NCI-H524 (cell line): ENCODE results near the gene L3MBTL1.
A peak's percentile ranks its signal among the peaks of the same experiment; 100 is the strongest.
"Not testable (repeated sequence)": the region's sequence is repeated elsewhere in the genome, so short reads cannot be mapped to it uniquely, and the experiment has no call there.

Experiments used
- DNase-seq, 2 experiments: peaks; one replicate each; lab custom pipeline; 2025; lab: John Stamatoyannopoulos, UW

L3MBTL1 gene

DNA sequence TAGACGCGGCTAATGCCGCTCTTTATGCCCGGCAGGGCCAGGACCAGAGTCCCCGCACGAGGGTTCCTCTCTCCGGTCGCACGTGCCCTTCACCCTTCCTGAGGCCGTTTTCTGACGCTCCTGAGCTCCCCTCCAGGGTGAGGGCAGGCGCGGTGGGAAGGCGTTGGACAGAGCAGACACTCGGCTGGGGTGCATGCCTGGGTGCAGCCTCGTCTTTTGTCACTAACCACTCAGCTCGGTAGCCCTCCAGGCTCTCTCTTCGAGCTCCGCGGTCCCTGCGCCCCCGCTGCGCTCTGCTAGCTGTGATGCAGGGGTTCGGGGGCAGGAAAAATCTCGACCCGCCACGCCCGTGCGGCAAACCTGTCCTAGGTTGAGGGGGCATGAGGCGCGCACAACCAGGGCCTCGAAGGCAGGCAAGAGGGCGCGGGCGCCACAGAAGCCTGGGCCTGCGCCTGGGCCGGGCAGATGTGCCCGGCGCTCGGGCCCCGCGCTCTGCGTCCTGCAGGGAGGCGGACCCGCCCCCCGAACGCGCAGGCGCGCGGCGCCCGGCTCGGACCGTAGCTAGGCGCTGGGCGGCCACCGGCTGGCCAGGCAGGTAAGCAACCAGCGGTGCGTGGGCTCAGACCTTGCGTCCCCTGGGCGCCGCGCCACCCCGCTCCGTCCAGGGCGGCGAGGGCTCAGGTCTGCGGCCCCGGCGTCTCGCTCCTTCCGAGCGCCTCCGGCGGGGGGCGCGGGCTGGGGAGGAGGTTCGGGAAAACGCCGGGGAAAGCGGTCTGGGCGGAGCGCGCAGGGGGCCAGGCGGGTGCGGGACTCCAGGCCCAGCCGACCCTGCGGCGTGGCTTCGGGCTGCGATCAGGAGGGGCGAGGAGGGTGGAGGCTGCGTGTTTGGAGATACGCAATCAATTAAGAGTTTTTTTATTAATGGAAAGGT is at the start of gene L3MBTL1:
Gene L3MBTL1 (plus strand): TSS at position 548 of the 931 bp plus-strand sequence. CDS start 5,807 bp downstream, outside the sequence.
- peak; percentile 36 to 72 for DNase-seq

DNA sequence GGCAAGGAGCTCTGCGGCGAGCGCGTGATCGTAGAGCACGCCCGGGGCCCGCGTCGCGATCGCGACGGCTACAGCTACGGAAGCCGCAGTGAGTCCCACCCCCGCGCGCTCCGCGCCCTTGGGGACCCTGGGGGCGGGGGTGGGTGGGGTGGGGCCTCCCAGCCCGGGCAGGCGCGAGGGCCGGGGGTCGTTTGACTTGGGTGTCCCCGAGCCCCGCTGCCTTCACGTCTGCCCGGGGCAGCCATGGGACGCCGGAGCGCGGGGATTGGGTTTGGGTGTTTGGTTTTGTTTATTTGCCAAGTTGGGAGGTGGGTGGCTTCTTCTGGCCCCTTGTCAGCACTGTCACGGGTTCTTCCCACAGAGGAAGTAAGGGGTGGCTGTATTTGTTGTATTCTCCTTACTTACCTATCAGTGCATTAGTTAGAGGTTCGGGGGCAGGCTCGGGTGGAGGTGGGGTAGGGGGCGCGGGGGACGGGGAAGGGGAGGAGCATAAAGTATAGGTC is 49.0 kb upstream of the L3MBTL1 start:
- DNase-seq: no peak

DNA sequence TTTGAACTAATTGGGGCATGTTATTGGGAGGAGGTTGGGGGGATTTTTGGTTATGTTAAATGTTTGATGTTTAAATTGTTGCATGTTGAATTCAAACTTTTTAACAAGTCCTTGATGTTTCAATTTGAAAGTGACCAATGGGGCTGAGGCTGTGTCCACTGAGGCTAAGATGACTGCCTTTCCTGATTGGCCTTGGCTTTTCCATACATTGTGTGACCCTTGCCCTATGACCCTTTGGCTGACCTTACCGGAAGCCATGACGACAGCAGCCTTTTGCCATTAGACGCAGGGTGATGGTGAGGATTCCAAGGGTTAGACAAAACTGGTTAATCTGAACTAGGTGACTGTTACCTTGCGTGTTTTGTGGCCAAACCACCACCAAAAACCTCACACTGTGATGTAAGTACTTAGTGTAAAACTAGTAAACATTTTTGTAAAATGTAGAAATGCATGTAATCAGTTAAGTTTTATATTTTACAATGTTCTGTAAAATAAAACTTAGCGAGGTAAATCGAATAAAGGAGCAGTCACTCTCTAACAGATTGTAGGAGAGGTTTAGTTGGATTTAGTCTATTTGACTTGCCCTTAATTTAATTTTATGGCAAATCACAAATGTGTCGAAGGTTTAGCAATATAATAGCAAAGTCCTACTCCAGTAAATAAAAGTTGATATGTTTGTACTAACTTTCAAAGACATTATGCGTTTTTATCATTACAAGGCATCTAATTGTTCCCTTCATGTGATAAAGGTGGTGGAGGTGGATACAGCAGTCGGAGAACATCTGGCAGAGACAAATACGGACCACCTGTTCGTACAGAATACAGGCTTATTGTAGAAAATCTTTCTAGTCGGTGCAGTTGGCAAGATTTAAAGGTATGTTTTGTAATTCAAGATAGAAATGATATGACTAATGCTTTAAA is 48.2 kb upstream of the L3MBTL1 start:
- peak in 1 of 2 experiments; percentile 11 for DNase-seq

DNA sequence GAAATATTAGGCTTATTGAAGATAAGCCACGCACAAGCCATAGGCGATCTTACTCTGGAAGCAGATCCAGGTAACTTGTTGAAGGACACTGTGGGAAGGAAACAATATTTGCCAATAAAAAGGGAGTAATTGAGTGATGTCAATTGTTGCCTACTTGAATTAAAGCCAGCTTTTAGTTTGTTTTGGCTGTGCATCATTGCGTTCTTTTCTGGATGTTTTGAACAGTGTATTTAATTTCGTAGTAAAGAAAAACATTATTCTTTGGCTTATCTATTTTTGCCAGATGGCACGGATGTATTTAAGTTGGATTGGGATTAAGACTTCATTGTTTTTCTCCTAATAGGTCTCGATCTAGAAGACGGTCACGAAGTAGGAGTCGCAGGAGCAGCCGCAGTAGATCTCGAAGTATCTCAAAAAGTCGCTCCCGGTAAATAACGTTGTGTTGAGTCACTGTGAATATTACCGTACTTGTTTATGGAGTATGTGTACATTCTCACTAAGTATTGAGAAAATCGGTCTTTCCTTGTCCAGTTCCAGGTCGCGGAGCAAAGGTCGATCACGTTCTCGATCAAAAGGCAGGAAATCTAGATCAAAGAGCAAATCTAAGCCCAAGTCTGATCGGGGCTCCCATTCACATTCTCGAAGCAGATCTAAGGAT is 47.2 kb upstream of the L3MBTL1 start:
- no peak for DNase-seq

DNA sequence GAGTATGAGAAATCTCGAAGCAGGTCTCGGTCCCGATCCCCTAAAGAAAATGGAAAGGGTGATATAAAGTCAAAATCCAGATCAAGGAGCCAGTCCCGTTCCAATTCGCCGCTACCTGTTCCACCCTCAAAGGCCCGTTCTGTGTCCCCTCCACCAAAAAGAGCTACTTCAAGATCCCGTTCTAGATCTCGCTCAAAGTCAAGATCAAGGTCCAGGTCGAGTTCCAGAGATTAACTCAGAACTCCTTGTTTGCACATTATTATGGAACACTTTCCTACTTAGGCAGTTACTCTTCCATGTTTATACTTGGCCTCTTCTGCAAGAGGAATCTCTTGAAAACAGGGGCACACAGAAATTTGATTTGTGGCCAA is 46.7 kb upstream of the L3MBTL1 start:
- DNase-seq: no peak

DNA sequence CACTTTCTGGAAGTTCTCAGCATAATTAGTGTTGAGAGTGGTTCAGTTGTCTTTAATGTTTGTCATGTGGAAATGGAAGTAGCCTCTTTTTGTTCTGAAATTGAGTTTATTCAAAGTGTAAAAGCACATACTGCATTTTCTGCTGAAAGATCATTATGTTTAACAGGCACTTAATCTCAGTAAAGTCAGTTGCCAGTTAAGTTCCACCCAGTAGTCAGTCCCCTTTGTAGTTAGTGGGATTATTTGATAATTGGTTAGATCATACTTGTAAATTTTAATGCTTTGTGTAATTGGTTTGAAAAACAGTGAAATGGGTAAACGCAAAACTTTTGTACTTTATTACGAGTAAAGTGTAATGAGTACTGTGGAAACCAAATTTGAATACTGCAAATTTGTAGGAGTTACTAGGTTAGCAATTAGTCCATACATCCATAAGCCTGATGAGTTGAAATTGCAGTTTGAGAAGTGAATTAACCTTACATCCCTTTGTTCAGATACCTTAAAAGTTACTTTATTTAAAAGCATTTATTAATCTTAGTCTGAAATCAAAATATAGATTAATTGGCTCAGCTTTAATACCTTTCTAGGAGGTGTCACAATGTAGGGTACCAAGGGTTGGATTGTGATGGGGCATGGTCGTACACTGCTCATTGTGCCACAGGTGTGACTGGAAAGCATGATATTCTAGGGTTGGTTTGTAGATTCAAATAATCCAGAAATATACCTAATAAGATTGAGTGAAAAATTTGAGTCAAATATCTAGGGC is 45.4 kb upstream of the L3MBTL1 start:
- DNase-seq: no peak

DNA sequence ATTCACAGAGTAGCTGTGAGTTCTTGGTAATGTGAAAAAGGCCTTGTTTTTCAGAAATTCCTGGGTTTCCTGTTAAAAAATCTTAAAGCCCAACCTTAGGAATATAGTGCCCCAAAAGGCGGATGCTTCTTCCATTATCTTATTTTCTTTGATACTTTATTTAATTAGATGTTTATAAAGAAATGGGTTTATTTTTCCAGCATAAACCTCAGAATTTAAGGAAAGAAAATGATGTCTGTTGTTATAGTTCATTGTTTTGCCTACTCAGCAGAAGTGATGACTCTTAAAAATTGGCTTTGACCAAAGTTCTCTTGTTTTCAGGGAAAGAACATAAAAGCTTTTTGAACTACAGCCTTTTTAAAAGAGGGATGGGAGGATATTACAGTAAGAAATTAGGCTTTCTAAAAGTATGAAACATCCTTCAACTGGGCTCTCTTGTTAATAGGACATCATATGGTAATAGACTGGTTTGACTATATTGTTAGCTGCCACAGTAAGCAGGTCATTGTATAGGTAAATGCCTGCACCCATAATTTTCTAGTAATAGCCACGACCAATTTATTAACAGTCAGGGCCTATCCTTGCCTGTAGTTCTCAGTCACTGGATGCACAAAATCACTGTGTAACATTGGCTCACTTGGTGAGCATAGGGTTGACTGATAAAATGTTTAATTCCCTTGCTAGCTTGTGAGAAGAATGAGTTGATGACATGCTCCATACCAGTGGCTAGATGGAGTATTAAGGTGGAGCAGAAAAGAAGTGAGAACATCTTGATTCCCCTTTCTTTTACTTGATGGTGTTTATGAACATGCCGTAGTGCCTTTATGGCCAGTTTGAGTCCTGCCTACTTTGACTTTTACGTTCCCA is 44.6 kb upstream of the L3MBTL1 start:
- no peak for DNase-seq

DNA sequence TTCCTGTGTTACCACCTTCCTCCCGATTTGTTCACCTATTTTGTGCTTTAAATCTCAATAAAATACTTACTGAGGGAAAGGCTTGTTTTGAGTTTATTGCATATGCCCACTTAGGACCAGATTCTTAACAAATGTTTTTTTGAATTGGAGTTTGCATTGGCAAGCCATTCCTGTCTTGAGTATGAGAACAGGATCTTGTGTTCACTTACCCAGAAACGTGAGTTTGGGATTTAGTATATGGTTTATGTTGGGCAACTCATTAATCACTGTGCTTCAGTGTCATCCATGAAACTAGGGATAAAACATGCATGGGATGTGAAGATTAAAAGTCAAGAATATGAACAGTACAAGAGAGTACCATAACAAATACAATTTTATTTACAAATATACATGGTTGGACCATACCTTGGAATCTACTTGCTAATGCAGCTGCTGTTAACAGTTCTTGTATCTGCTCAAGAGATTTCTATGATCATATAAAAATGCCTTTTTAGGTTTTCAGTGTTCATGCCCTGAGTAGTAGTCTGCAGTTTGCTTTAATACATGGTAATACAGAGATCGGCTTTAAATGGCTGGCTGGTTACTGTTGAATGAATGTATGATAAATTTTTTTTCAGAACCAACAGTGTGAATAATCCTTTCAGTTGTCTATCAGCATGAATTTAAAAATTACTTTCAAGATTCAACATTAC is 43.8 kb upstream of the L3MBTL1 start:
- no peak for DNase-seq

DNA sequence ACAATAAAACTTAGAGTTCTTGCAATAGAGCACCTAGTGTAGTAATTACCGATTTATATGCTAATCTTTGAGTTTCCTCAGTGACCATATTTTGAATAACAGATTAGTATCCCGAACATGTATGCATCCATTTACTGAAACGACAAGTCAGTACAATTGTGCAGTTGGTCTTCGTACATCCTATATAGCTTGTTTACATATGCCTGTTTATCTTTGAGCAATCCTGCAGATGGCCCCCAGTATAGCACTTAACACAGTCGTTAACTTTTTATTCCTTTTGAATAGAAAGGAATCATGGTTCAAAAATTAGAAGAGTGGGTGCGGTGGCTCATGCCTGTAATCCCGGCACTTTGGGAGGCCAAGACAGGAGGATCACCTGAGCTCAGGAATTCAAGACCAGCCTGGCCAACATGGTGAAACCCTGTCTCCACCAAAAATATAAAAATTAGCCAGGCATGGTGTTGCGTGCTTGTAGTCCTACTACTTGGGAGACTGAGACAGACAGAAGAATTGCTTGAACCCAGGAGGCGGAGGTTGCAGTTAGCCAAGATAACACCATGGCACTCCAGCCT is 43.2 kb upstream of the L3MBTL1 start:
- DNase-seq: no peak

DNA sequence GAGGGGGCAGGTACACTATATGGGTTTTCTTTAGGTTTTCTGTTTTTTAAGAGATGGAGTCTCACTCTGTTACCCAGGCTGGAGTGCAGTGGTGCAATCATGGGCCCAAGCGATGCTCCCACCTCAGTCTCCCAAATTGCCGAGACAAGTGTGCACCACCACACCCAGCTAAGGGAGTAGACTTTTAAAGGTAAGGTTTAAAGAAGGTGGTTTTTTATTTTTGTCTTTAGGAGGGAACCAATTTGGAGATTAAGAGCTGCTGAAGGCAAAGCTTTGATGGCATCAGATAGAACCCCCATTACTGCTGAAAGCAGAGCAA is 41.9 kb upstream of the L3MBTL1 start:
- DNase-seq: no peak

DNA sequence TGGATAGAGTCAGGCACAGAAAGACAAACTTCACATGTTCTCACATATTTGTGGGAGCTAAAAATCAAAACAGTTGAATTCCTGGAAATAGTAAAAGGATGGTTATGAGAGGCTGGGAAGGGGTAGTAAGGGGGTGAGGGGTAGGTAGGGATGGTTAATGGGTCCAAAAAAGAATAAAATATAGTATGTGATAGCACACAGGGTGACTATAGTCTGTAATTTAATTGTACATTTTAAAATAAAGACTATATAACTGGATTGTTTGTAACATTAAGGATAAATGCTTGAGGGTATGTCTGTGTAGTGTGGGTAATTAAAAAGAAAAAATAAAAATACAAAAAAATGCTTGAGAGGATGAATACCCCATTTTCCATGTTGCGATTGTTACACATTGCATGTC is 39.9 kb upstream of the L3MBTL1 start:
- DNase-seq: no peak

DNA sequence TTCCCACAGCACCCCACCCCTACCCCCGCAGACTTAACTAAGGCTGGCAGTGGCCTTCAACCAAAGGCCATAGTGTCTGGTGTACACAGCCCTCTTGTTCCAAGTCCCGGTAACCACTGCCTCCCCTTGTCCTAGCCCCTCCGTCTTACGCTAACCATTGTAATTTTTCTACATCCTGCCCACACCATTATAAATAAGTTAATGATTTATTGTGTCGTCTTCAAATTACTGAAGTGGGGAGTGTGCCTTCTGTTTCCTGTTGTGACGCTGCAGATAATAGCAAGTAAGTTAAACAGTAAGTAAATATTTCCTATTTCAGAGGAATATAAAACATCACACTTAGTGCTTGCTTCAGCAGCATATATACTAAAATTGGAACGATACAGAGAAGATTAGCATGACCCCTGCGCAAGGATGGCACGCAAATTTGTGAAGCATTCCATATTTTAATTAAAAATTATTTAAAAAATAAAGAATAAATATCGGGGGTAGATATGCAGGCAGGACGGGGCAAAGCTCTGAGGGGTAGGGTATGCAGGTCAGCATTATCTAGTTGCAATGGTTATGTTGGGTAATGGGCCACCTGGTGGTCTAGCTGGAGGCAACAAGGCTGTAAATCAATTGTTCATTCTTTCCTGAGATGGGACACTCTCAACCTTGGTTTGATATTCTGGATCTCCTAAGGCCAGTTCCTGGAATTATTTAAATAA is 34.7 kb upstream of the L3MBTL1 start:
- DNase-seq: no peak

DNA sequence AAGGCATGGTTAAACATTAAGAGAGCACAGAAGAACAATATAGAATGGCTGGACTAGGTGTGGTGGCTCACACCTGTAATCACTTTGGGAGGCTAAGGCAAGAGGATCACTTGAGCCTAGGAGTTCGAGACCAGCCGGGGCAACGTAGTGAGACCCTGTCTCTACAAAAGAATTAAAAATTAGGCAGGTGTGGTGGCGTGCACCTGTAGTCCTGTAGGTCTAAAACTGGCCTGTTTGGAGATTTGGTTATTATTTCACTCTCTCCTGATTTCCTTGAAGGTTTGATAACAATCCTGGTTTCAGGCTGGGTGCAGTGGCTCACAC is 34.2 kb upstream of the L3MBTL1 start:
- DNase-seq: no peak

DNA sequence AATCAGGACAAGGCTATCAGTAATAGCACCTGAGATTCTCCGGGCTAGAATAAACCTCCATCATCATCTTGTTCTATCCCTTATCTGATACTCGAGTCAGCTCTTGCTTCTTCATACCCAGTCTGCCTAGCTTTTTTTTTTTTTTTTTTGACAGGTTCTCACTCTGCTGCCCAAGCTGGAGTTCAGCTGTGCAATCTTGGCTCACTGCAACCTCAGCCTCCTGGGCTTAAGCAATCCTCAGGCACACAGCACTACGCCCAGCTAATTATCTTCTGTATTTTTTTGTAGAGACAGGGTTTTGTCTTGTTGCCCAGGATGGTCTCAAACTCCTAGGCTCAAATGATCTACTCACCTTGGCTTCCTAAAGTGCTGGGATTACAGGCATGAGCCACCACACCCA is 30.3 kb upstream of the L3MBTL1 start:
- DNase-seq: no peak

DNA sequence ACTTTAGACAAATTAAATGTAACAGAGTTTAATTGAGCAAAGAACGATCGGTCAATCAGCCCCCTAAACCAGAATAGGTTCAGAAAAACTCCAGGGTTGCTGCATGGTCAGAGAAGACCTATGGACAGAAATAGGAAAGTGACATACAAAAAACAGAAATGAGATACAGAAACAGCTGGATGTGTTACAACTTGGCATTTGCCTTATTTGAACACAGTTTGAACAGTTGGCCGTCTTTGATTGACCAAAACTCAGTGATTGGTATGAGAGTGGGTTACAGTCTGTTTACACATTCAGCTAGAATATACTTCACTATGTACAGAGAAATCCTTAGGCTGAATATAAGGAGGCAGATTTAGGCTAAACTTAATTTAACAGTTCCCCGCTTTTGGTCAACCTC is 29.9 kb upstream of the L3MBTL1 start:
- DNase-seq: no peak

DNA sequence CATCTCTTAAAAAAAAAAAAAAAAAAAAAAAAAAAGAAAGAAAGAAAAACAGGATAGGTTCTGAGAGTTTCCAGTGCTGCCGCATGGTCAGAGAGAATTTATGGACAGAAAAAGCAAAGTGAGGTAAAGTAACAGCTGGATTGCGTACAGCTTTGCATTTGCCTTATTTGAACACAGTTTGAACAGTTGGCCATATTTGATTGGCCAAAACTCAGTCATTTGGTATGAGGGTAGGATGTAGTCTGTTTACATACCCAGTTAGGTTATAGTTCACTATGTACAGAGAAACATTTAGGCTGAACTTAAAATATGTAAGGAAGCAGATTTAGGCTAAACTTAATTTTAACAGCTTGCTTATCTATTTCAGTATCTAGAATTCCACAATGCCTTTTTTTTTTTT is 17.5 kb upstream of the L3MBTL1 start:
- DNase-seq: no peak

DNA sequence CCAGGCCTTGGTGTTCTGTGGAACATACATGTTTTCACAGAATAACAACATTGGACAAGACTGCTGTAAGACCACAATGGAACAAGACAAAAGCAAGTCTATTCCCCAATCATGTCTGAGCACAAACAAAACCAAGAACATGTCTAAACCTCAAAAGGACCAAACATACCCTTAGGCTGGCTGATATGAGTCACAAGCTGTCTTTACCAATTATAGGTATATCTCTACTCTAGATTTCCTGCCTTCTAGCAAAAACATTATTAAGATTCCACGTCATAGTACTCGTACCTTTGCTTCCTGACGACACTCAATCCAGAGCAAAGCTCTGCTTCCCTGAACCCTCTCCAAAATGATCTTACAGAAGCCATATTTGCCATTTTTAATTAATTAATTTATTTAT is 15.4 kb upstream of the L3MBTL1 start:
- DNase-seq: no peak

DNA sequence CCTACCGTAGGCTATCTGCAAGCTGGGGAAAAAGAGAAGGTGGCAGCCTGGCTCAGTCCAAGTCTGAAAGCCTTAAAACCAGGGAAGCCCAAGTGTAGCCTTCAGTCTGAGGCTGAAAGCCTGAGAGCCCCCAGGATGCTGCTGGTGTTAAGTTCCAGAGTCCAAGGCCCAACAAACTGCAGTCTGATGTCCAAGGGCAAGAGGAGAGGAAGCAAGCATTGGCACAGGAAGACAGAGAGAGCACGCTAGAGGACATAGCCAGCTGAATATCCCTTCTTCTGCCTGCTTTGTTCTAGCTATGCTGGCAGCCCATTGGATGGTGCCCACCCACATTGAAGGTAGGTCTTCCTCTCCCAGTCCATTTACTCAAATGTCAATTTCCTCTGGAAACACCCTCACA is 12.1 kb upstream of the L3MBTL1 start:
- DNase-seq: no peak

DNA sequence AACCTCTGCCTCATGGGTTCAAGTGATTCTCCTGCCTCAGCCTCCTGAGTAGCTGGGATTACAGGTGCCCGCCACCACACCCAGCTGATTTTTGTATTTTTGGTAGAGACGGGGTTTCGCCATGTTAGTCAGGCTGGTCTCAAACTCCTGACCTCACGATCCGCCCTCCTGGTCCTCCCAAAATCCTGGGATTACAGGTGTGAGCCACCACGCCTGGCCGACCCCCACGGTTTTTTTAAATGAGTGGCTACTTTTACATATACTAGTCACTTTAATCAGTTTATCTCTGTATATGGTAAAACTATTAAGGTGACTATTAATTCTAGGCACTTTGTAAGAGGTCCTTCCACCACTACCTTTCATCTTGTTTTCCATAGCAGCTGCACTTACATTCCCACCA is 5.5 kb upstream of the L3MBTL1 start:
- not testable (repeated sequence) for DNase-seq
